NCI-H2107 treated with DMSO at 0.1 percent for 48 hours (cell line): Measurements from ENCODE around the gene UBE2QL1.

ENCODE experiments used
- DNase-seq: peaks from one replicate; lab custom pipeline; 2025; ENCODE audit not compliant: unreplicated experiment; lab: John Stamatoyannopoulos, UW

UBE2QL1 gene

DNA sequence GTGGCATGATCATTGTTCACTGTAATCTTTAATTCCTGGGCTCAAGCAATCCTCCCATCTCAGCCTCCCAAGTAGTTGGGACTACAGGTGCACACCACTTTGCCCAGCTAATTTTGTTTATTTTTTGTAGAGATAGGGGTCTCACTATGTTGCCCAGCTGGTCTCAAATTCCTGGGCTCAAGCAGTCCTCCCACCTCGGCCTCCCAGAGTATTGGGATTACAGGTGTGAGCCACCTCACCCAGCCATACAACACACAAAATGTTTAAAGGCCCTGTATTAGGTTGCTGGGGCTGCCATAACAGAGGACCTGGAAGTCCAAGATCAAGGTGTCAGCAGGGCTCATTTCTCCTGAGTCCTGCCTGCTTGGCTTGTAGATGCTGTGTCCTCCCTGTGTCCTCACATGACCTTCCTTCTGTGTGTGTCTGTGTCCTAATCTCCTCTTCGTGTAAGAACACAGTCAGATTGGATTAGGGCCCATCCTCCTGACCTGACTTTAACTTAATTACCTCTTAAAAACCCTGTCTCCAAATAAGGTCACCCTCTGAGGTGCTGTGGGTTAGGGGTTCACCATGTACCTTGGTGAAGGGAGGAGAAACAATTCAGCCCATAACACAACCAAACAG lies 5.4 kb downstream of the UBE2QL1 start:
- no peak for DNase-seq

- DNase-seq: no peak
Observed at GRCh38 chr5:6454628-6455053, 6.0 kb downstream of the UBE2QL1 start.

DNA sequence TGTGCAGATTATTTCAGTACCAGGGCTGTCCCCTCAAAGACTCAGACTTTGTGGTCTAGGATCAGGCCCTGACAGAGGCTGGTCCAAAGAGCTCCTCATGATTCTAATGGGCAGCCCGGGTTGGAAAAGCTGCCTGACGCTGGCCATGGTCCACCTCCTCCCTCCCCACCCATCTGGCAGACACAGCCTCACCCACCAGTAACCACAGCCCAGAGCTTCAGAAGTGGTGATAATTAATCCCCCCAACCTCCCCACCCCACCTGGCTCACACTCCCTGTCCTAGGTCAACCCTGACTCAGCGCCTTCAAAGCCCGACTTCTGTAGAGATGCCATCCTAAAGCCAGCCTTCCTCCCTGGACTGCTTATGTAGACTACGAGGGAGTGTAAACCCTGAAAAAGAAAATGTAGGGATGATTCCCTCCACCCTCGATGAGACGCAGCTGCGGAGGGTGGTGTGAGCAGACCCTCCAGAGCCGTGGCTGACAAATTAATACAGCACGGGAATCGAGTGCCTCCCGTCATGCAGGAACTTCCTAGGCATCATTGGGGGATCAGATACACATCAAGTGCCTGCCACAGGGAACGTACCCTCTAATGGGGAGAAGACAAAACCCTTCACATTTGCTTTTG lies 7.0 kb downstream of the UBE2QL1 start:
- no peak for DNase-seq

GRCh38 chr5:6456766-6457370 lies 8.2 kb downstream of the UBE2QL1 start:
- no peak for DNase-seq

GRCh38 chr5:6457592-6457991 lies 8.9 kb downstream of the UBE2QL1 start:
- no peak for DNase-seq

GRCh38 chr5:6458833-6459232 lies 10.2 kb downstream of the UBE2QL1 start:
- no peak for DNase-seq

DNA sequence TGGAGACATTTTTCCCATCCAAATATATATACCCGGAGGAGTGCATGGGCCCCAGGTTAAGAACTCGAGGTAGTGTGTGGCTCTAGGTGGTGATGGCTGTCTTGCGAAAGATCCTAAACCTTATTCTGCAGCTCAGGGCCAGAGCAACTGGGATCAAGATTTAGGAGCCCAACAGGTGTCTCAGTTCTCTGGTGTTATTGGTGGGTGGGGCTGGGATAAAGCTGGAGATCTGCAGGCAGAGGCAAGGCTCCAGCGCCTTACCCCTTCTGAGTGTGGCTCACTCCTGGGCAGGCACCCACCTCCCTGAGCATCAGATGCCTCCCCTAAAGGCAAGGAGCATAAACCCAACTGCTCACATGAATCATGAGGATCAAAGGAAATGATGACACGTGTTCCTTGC lies 11.2 kb downstream of the UBE2QL1 start:
- no peak for DNase-seq

GRCh38 chr5:6461006-6461405 lies 12.3 kb downstream of the UBE2QL1 start:
- no peak for DNase-seq

GRCh38 chr5:6461793-6462650 lies 13.4 kb downstream of the UBE2QL1 start:
- no peak for DNase-seq

- DNase-seq: no peak
Observed at GRCh38 chr5:6462671-6463070, 14.0 kb downstream of the UBE2QL1 start.

- no peak for DNase-seq
Observed at GRCh38 chr5:6464441-6464840, 15.8 kb downstream of the UBE2QL1 start.

GRCh38 chr5:6465831-6466790 lies 17.5 kb downstream of the UBE2QL1 start:
- DNase-seq: no peak

DNA sequence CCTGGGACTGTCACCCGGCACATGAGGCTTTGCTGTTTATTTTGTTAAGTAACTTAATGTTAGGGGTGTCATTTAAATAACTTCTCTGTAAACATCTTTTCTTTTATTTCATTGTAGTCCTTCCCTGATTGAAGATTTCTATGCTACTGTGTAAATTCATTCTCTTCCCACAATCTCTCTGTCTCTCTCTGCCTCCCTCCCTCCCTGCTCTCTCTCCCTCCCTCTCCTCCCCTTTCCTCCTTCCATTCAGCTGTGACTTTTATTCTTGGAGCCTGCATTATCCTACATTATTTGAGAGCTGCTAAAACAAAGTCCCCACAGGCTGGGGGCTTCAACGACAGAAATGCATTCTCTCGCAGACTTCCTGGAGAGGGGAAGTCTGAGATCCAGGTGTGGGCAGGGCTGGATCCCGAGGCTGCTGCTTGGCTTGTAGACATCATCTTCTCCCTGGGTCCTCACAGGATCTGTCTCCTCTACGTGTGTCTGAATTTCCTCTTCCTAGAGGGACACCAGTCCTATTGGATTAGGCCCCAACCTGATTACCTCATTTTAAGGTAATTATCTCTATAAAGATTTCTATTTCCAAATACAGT lies 18.4 kb downstream of the UBE2QL1 start:
- peak; percentile 55 for DNase-seq

GRCh38 chr5:6467591-6467990 lies 18.9 kb downstream of the UBE2QL1 start:
- DNase-seq: no peak

GRCh38 chr5:6468104-6468503 lies 19.4 kb downstream of the UBE2QL1 start:
- DNase-seq: no peak

DNA sequence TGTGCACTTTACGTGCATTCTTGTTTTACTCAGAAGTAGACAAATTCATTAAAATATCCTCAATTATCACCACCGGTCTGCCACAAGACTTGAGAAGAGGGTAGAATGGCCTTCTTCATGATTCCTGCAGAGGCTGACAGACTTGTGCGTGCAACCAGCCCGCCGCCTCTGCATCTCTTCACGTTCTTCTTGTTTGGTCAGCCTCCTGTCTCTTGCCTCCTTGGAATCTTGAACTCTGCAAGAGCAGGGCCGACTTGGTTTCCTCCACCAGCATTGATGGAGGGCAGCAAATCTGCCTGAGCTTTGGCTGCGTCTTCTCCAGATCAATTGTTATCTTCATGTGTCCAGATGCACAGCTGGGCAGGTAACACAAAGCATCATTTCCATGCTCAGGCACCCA lies 20.2 kb downstream of the UBE2QL1 start:
- DNase-seq: no peak

- DNase-seq: no peak
Observed at GRCh38 chr5:6469836-6470235, 21.2 kb downstream of the UBE2QL1 start.

DNA sequence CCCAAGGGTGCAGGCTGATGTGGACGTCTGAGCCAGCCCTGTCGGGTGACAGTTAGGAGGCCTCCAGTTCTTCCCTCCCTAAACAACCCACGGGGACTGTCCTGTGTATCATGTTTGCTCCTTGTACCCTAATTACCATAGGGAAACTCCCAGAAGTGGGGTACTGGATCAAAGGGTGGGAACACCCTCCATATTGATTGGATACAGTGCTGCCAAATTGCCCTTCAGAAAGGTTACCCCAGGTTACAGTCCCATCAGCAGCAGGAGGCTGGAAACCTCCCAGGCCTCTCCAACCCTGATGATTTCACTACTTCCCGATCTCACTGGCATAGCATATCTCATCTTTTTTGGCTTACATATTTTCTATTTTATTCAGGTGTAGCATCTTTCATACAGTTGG lies 22.0 kb downstream of the UBE2QL1 start:
- DNase-seq: no peak

GRCh38 chr5:6471252-6471651 lies 22.6 kb downstream of the UBE2QL1 start:
- no peak for DNase-seq

DNA sequence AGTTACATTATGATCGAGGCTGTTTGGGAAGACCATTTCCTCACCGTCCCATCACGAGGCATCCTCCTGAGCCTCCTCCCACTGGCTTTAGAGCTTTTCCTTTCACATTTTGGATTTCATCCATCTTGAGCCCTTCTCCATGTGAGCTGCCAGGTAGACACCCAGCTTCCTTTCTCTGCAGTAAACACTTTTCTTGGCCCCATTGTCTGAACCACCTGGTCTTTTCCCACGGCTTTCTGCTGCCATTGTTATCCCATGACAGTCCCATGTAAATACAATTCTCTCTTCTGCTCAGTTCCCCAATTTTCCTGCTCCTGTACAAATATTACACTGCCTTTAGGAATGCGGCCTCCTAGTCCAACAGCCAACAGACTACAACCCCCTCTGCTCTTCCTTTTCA lies 24.1 kb downstream of the UBE2QL1 start:
- DNase-seq: peak; percentile 69
